Peyer's patch (tissue), 4 donors: ENCODE measurements around the gene TMEM19.
A peak's percentile ranks its signal among the peaks of the same experiment; 100 is the strongest.

ENCODE experiments used
- CTCF ChIP-seq, 6 experiments: fragments of 450-650 bp in 4 of 6; fragments of 200-600 bp in 2 of 6; sonication (generic) in 1 of 6; IDR thresholded peaks; one replicate each; pipeline ENCODE4 v1.5.1; 2017 to 2019; ENCODE audit warnings: antibody characterized with exemption in 6 of 6, mild to moderate bottlenecking in 3 of 6, moderate library complexity in 1 of 6
- POLR2A ChIP-seq, 2 donors: fragments of 450-650 bp; IDR thresholded peaks; one replicate each; pipeline ENCODE4 v1.5.1; 2017; ENCODE audit warnings: antibody characterized with exemption in 2 of 2, mild to moderate bottlenecking in 2 of 2, moderate library complexity in 2 of 2

GRCh38 chr12:71639341-71639760 is 46.5 kb upstream of the TMEM19 start:
- TF ChIP-seq POLR2A (IDR thresholded peaks at IDR 0.05) (no peak), CTCF (IDR thresholded peaks at IDR 0.05) (peak in 1 of 6 experiments; percentile 6)
